Activated naive CD4-positive, alpha-beta T cell treated with anti-CD3 and anti-CD28 coated beads, Interleukin-2, amount 50 U/mL, for 72 hours (primary cell): ENCODE data around the gene DCUN1D1. TPM values are rescaled to one million over a fixed set of nuclear protein-coding genes. Genes with fewer than 3 reads are reported as not detected.

Experiments used
- ATAC-seq, 2 donors: fragments of 150-1000 bp; cut with Tn5 transposase; 2 replicates each; pipeline ENCODE4 v1.10.0; 2021; ENCODE audit warnings: mild to moderate bottlenecking in 2 of 2, moderate library complexity in 2 of 2
- DNase-seq, 2 donors: peaks; one replicate each; pipeline ENCODE4 v3.0.0; 2021 to 2022; ENCODE audit warnings: low spot score in 2 of 2
- H3K27ac Mint-ChIP-seq, 2 donors: one replicate each; pipeline ENCODE4 v1.8.0; 2022; ENCODE audit warnings: mild to moderate bottlenecking in 2 of 2, mixed read lengths in 2 of 2
- H3K36me3 Mint-ChIP-seq, 2 donors: one replicate each; pipeline ENCODE4 v1.8.0; 2022; ENCODE audit warnings: mixed read lengths in 2 of 2
- H3K9me3 Mint-ChIP-seq, 2 donors: one replicate each; pipeline ENCODE4 v1.8.0; 2022; ENCODE audit warnings: mixed read lengths in 2 of 2
- total RNA-seq, 2 donors: library from RNA; stranded (reverse); gene quantifications; one replicate each; pipeline ENCODE4 v1.2.3, GENCODE V29; 2022

Gene DCUN1D1
- total RNA-seq, 2 donors from 2014 or later: 30.6 to 50.2 TPM

DNA sequence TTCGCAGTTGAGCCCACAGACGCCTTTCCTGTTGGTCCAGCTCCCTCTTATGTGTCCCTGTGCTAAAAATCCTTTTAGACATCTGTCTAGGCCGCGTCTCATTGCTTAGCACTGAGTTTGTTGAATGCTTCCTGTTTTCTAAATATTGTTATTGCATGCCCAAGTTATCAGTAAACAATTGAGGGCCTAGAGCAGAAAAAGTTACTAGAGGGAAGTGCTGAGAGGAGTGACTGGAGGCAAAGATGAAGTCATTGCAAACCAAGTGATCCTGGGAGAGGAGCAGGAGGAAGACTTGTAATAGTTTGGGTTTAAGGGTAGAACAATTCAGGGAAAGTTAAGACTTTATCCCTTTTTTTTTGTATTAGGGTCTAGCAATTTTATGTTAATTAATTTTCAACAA, 88.1 kb downstream of the DCUN1D1 start:
- no peaks in the 10 kb centered on the region for H3K9me3 Mint-ChIP-seq
- DNase-seq (no peak), ATAC-seq (no peak)
- H3K27ac Mint-ChIP-seq: peak overlapping the region; percentile 14 to 27
- peaks cover 4 to 14% of the 10 kb centered on the region in 2 donors for H3K36me3 Mint-ChIP-seq

DNA sequence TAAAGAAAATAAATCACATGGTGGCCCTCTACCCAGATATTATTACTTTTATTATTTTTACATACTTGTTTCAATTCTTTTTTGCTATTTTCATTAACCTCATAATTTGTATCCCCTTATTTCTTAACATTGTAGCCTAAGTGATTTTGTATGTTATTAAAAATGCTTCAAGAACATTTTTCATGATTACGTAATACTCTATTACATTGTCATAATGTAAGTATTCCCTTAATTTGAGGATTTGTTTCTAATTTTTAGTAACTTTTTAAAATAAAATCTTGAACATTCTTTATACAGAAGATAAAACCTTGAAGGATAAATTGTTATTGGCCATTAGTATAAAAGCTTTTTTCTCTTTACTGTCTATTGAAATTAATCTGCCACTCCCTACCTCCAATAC, 89.0 kb downstream of the DCUN1D1 start:
- DNase-seq: no peak
- ATAC-seq: no peak
- Mint-ChIP-seq H3K9me3 (no peaks in the 10 kb centered on the region), H3K36me3 (peaks cover 4 to 14% of the 10 kb centered on the region in 2 donors), H3K27ac (no peak overlapping the region)

DNA sequence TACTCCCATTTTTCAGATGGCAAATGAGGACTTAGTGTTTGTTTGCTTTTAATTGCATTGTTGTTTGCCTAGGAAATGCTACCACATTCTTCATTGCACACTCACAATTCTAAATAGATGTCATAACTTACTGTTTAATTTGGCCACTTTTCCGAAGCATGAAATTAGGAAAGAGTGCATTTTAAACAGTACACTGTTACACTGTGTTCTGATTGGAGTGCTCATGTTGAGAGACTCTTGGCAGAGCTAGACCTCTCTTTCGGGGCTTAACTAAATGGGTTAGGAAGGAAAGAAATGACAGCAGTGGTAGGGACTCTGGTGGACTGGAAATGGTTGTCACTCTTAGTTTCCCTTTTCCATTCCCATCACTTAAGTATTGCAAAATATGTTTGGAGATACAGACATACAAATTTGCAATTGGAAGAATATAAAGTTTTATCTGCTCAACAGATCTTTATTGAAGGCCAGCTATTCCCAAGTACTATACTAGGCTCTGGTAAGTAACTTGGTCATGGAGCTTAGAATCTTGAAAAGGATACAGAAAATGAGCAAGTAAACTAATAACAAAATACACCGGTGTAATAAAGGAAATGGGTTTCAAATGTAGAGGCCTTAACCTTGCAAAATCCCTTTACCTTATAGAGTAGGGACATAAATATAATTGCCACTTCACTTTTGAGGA, 90.2 kb downstream of the DCUN1D1 start:
- peak overlapping the region in 1 of 2 donors; percentile 39 for H3K27ac Mint-ChIP-seq
- peaks cover 4 to 14% of the 10 kb centered on the region in 2 donors for H3K36me3 Mint-ChIP-seq
- DNase-seq: no peak
- ATAC-seq: no peak
- H3K9me3 Mint-ChIP-seq: no peaks in the 10 kb centered on the region

Other genes with a start within 250 kb of the DCUN1D1 start
- gene ATP11B, start 187.0 kb downstream of the DCUN1D1 start, total RNA-seq: 100 to 1,000 TPM in 1 of 2 donors, 10 to 100 TPM in 1; 93.3 to 105 TPM
- gene MCCC1, start 119.0 kb upstream of the DCUN1D1 start, total RNA-seq: 10 to 100 TPM; 27.2 to 30.9 TPM
- gene LAMP3, start 182.2 kb upstream of the DCUN1D1 start, total RNA-seq: 10 to 100 TPM in 1 of 2 donors, 1 to 10 TPM in 1; 6.9 to 16.7 TPM